GM23248 (cell line): ENCODE data around the gene TRPM3. TPM values are rescaled to one million over a fixed set of nuclear protein-coding genes. Genes with fewer than 3 reads are reported as not detected.

Source experiments
- DNase-seq: peaks from one replicate; pipeline ENCODE4 v3.0.0-alpha.2; 2015
- H2AFZ ChIP-seq: fragments of 200-600 bp; sonication (generic); 2 replicates; pipeline ENCODE4 v1.6.1; 2016; ENCODE audit warnings: antibody characterized with exemption
- H3F3A ChIP-seq: fragments of 200-600 bp; sonication (generic); 2 replicates; pipeline ENCODE4 v1.6.1; 2016; ENCODE audit warnings: mild to moderate bottlenecking, antibody characterized with exemption, mixed run types; ENCODE audit not compliant: insufficient read depth
- H3K27ac ChIP-seq: fragments of 200-600 bp; sonication (generic); 2 replicates; pipeline ENCODE4 v1.5.1; 2016; ENCODE audit warnings: mild to moderate bottlenecking
- H3K27me3 ChIP-seq: fragments of 200-600 bp; sonication (generic); replicated peaks from 2 replicates; pipeline ENCODE4 v1.6.1; 2016; ENCODE audit warnings: mild to moderate bottlenecking; ENCODE audit not compliant: insufficient read depth
- H3K36me3 ChIP-seq: fragments of 200-600 bp; sonication (generic); 2 replicates; pipeline ENCODE4 v1.6.1; 2016; ENCODE audit warnings: low read depth, mild to moderate bottlenecking
- H3K4me1 ChIP-seq: fragments of 200-600 bp; sonication (generic); 2 replicates; pipeline ENCODE4 v1.6.1; 2016; ENCODE audit warnings: mild to moderate bottlenecking; ENCODE audit not compliant: insufficient read depth
- H3K4me2 ChIP-seq: fragments of 200-600 bp; sonication (generic); one replicate; pipeline ENCODE4 v1.6.1; 2016; ENCODE audit warnings: mild to moderate bottlenecking; ENCODE audit not compliant: unreplicated experiment
- H3K4me3 ChIP-seq: fragments of 200-600 bp; sonication (generic); 2 replicates; pipeline ENCODE4 v1.5.1; 2016; ENCODE audit warnings: mild to moderate bottlenecking
- H3K79me2 ChIP-seq: fragments of 200-600 bp; sonication (generic); 2 replicates; pipeline ENCODE4 v1.6.1; 2016; ENCODE audit warnings: mild to moderate bottlenecking; ENCODE audit not compliant: insufficient read depth
- H3K9ac ChIP-seq: fragments of 200-600 bp; sonication (generic); 2 replicates; pipeline ENCODE4 v1.6.1; 2016; ENCODE audit warnings: mild to moderate bottlenecking
- H3K9me2 ChIP-seq: fragments of 200-600 bp; sonication (generic); 2 replicates; pipeline ENCODE4 v1.6.1; 2016; ENCODE audit warnings: mixed run types, mild to moderate bottlenecking, moderate library complexity; ENCODE audit not compliant: insufficient read depth
- H3K9me3 ChIP-seq: fragments of 200-600 bp; sonication (generic); one replicate; pipeline ENCODE4 v1.6.1; 2017; ENCODE audit warnings: low read depth
- H4K20me1 ChIP-seq: fragments of 200-600 bp; sonication (generic); 2 replicates; pipeline ENCODE4 v1.6.0; 2016; ENCODE audit not compliant: insufficient read depth
- EZH2 ChIP-seq: fragments of 200-600 bp; sonication (generic); IDR thresholded peaks from 2 replicates; pipeline ENCODE4 v1.6.1; 2018; ENCODE audit warnings: antibody characterized with exemption, mild to moderate bottlenecking; ENCODE audit not compliant: insufficient read depth, poor library complexity, severe bottlenecking
- EZH2phosphoT487 ChIP-seq: fragments of 200-600 bp; sonication (generic); IDR thresholded peaks from 2 replicates; pipeline ENCODE4 v1.6.1; 2018; ENCODE audit warnings: antibody characterized with exemption, moderate library complexity, mild to moderate bottlenecking, low read depth; ENCODE audit not compliant: insufficient read depth
- WGBS, 2 experiments: methylation state at CpG; one replicate each; pipeline ENCODE4 v1.1.6; 2015 to 2017; ENCODE audit warnings: low lambda C conversion rate in 2 of 2, low coverage in 1 of 2; ENCODE audit errors: missing lambda C conversion rate in 2 of 2; 5-methylcytosine and 5-hydroxymethylcytosine counted together
- in situ Hi-C: fragments of 300-500 bp; cut with MboI; formaldehyde crosslinking; loops from 2 replicates; pipeline ENCODE4 v1.15.0; 2020
- polyA plus RNA-seq: library from polyadenylated mRNA; unstranded; fragments of >200 nt; fragmentation: Nextera tagmentation; extraction: Ambion mirVana; gene quantifications from 2 replicates; pipeline ENCODE4 v1.2.1, GENCODE V29; 2016
- total RNA-seq: library from RNA; depleted of rRNA; stranded (reverse); fragments of >200 nt; shearing (Covaris generic); gene quantifications from 2 replicates; pipeline ENCODE4 v1.2.3, GENCODE V29; 2014

The TRPM3 gene
- total and polyA plus RNA-seq, 2 experiments from 2014 or later = not detected

- H3F3A ChIP-seq = no peaks in the 10 kb centered on the region
- WGBS, 2 experiments = 47 to 77% methylated on average over 1 of the region's 1 CpG
Measured at GRCh38 chr9:70883056-70883455, 238.4 kb downstream of the TRPM3 start.

GRCh38 chr9:70881333-70881732, 240.1 kb downstream of the TRPM3 start:
- Histone ChIP-seq H3K9me2 (no peaks in the 10 kb centered on the region), H3K4me3 (no peak overlapping the region), H3K4me1 (no peaks in the 10 kb centered on the region), H2AFZ (no peak overlapping the region), H3K36me3 (no peaks in the 10 kb centered on the region), H3K27me3 (peaks cover 13% of the 10 kb centered on the region), H3F3A (no peaks in the 10 kb centered on the region), H3K9ac (no peak overlapping the region), H4K20me1 (no peaks in the 10 kb centered on the region), H3K79me2 (no peaks in the 10 kb centered on the region), H3K4me2 (no peak overlapping the region), H3K27ac (no peak overlapping the region), H3K9me3 (no peaks in the 10 kb centered on the region)
- no peak for TF ChIP-seq EZH2
- TF ChIP-seq EZH2phosphoT487 = no peak
- in situ Hi-C loops = no loop called here
- WGBS, 2 experiments = 63 to 66% methylated on average over 6 of the region's 6 CpGs
- DNase-seq = no peak

More at GRCh38 chr9:70883056-70883455, 238.4 kb downstream of the TRPM3 start:
- Histone ChIP-seq H3K27me3 (peaks cover 10% of the 10 kb centered on the region), H3K9ac (no peak overlapping the region), H3K9me3 (no peaks in the 10 kb centered on the region), H3K27ac (no peak overlapping the region), H3K4me3 (no peak overlapping the region), H4K20me1 (no peaks in the 10 kb centered on the region), H2AFZ (no peak overlapping the region), H3K79me2 (no peaks in the 10 kb centered on the region), H3K36me3 (no peaks in the 10 kb centered on the region), H3K4me1 (no peaks in the 10 kb centered on the region), H3K9me2 (no peaks in the 10 kb centered on the region), H3K4me2 (no peak overlapping the region)
- TF ChIP-seq EZH2phosphoT487 (no peak), EZH2 (no peak)
- in situ Hi-C loops = no loop called here
- DNase-seq = no peak

GRCh38 chr9:70880535-70880934, 240.9 kb downstream of the TRPM3 start:
- no peaks in the 10 kb centered on the region for H3K79me2 ChIP-seq
- H3K27me3 ChIP-seq = peaks cover 13% of the 10 kb centered on the region
- H2AFZ ChIP-seq = no peak overlapping the region
- H3K4me2 ChIP-seq = no peak overlapping the region
- no peaks in the 10 kb centered on the region for H3K9me2 ChIP-seq
- no peaks in the 10 kb centered on the region for H3K4me1 ChIP-seq
- in situ Hi-C loops = no loop called here
- no peaks in the 10 kb centered on the region for H3K36me3 ChIP-seq
- no peaks in the 10 kb centered on the region for H3K9me3 ChIP-seq
- H3K4me3 ChIP-seq = no peak overlapping the region
- no peak overlapping the region for H3K27ac ChIP-seq
- no peak overlapping the region for H3K9ac ChIP-seq
- DNase-seq = no peak
- no peak for TF ChIP-seq EZH2
- no peak for TF ChIP-seq EZH2phosphoT487
- H4K20me1 ChIP-seq = no peaks in the 10 kb centered on the region
- no peaks in the 10 kb centered on the region for H3F3A ChIP-seq

GRCh38 chr9:70878576-70878975, 242.8 kb downstream of the TRPM3 start:
- H3K4me1 ChIP-seq = no peaks in the 10 kb centered on the region
- H3K27ac ChIP-seq = no peak overlapping the region
- no peak overlapping the region for H3K4me3 ChIP-seq
- H3K9ac ChIP-seq = no peak overlapping the region
- no peak for DNase-seq
- no peaks in the 10 kb centered on the region for H4K20me1 ChIP-seq
- no peak overlapping the region for H2AFZ ChIP-seq
- H3F3A ChIP-seq = no peaks in the 10 kb centered on the region
- in situ Hi-C loops = no loop called here
- no peaks in the 10 kb centered on the region for H3K79me2 ChIP-seq
- no peaks in the 10 kb centered on the region for H3K9me2 ChIP-seq
- no peaks in the 10 kb centered on the region for H3K9me3 ChIP-seq
- TF ChIP-seq EZH2 (no peak), EZH2phosphoT487 (no peak)
- peaks cover 4% of the 10 kb centered on the region; the same call in 1 of the 2 replicates for H3K27me3 ChIP-seq
- 14 to 18% methylated on average over 4 of the region's 4 CpGs for WGBS, 2 experiments
- H3K4me2 ChIP-seq = no peak overlapping the region
- no peaks in the 10 kb centered on the region for H3K36me3 ChIP-seq

GRCh38 chr9:70874451-70874850, 247.0 kb downstream of the TRPM3 start:
- no peaks in the 10 kb centered on the region for H3K9me3 ChIP-seq
- H3K27ac ChIP-seq = no peak overlapping the region
- H3K4me3 ChIP-seq = no peak overlapping the region
- H3K9ac ChIP-seq = no peak overlapping the region
- no peaks in the 10 kb centered on the region for H4K20me1 ChIP-seq
- no peak overlapping the region for H2AFZ ChIP-seq
- 7 to 9% methylated on average over 1 of the region's 1 CpG for WGBS, 2 experiments
- in situ Hi-C loops = no loop called here
- H3K27me3 ChIP-seq = peaks cover 15% of the 10 kb centered on the region
- no peak overlapping the region for H3K4me2 ChIP-seq
- peak; percentile 1 for DNase-seq
- no peaks in the 10 kb centered on the region for H3K9me2 ChIP-seq
- no peaks in the 10 kb centered on the region for H3K79me2 ChIP-seq
- no peaks in the 10 kb centered on the region for H3F3A ChIP-seq
- no peak for TF ChIP-seq EZH2
- no peak for TF ChIP-seq EZH2phosphoT487
- H3K36me3 ChIP-seq = no peaks in the 10 kb centered on the region
- H3K4me1 ChIP-seq = no peaks in the 10 kb centered on the region
